IMR-90 (cell line): Measurements from ENCODE around the gene TCF7L2. TPM values are rescaled to one million over a fixed set of nuclear protein-coding genes. Genes with fewer than 3 reads are reported as not detected.

ENCODE experiments used
- ATAC-seq: fragments of 200-7000 bp; cut with Tn5 transposase; 2 replicates; pipeline ENCODE4 v1.9.1; 2020; ENCODE audit warnings: low read depth, mild to moderate bottlenecking, moderate library complexity
- BruUV-seq: library from RNA; stranded (reverse); fragments of 400-500 nt; replicated peaks from 2 replicates; lab custom pipeline; 2021; lab: Mats Ljungman, UMichigan
- CTCF ChIA-PET: fragments of 300-600 bp; formaldehyde crosslinking; extraction: SDS; loops from one replicate; lab custom pipeline; 2021; ENCODE audit warnings: antibody characterized with exemption; lab: Yijun Ruan, JAX
- POLR2A ChIA-PET: fragments of 300-600 bp; sonication (Branson Sonifier 250); formaldehyde crosslinking; loops from one replicate; lab custom pipeline; 2022; ENCODE audit warnings: antibody characterized with exemption; ENCODE audit not compliant: unreplicated experiment; lab: Charles Lee
- DNase-seq: peaks from one replicate; pipeline ENCODE4 v3.0.0; 2013
- H2AFZ ChIP-seq: replicated peaks from 2 replicates; pipeline ENCODE3; 2013; ENCODE audit warnings: low read length, mild to moderate bottlenecking; ENCODE audit not compliant: poor library complexity
- H2AK5ac ChIP-seq: 2 replicates; pipeline ENCODE4 v1.6.1; 2013; ENCODE audit warnings: low read depth, low read length, inconsistent platforms
- H2AK9ac ChIP-seq: replicated peaks from 2 replicates; pipeline ENCODE3; 2013; ENCODE audit warnings: mild to moderate bottlenecking, low read depth, low read length, moderate library complexity; ENCODE audit not compliant: poor library complexity
- H2BK120ac ChIP-seq: 2 replicates; pipeline ENCODE4 v1.6.1; 2013; ENCODE audit warnings: low read depth, low read length, inconsistent platforms
- H2BK15ac ChIP-seq: 3 replicates; pipeline ENCODE4 v1.6.1; 2013; ENCODE audit warnings: low read depth, low read length, inconsistent platforms
- H2BK20ac ChIP-seq: 2 replicates; pipeline ENCODE4 v1.6.1; 2013; ENCODE audit warnings: low read depth, mild to moderate bottlenecking, inconsistent platforms, low read length, moderate library complexity
- H2BK5ac ChIP-seq: 2 replicates; pipeline ENCODE4 v1.6.1; 2013; ENCODE audit warnings: mild to moderate bottlenecking, low read depth, low read length, inconsistent platforms; ENCODE audit not compliant: poor library complexity, severe bottlenecking
- H3K14ac ChIP-seq: replicated peaks from 2 replicates; pipeline ENCODE4 v1.6.1; 2013; ENCODE audit warnings: low read depth, low read length, inconsistent platforms
- H3K18ac ChIP-seq: 2 replicates; pipeline ENCODE4 v1.6.1; 2013; ENCODE audit warnings: low read depth, low read length, control low read depth
- H3K23ac ChIP-seq: 2 replicates; pipeline ENCODE4 v1.6.1; 2013; ENCODE audit warnings: low read depth, low read length, inconsistent platforms
- H3K27ac ChIP-seq: 2 replicates; pipeline ENCODE4 v1.5.1; 2013; ENCODE audit warnings: mild to moderate bottlenecking, control low read depth, low read length; ENCODE audit not compliant: insufficient read depth
- H3K27me3 ChIP-seq: 2 replicates; pipeline ENCODE4 v1.6.1; 2013; ENCODE audit warnings: low read length; ENCODE audit not compliant: control insufficient read depth, insufficient read depth
- H3K36me3 ChIP-seq: 2 replicates; pipeline ENCODE4 v1.6.1; 2013; ENCODE audit warnings: low read length, mixed read lengths; ENCODE audit not compliant: control insufficient read depth, insufficient read depth
- H3K4ac ChIP-seq: 2 replicates; pipeline ENCODE4 v1.6.1; 2013; ENCODE audit warnings: low read depth, low read length, inconsistent platforms
- H3K4me1 ChIP-seq: 2 replicates; pipeline ENCODE4 v1.6.1; 2013; ENCODE audit warnings: low read length, mixed read lengths; ENCODE audit not compliant: control insufficient read depth, insufficient read depth
- H3K4me2 ChIP-seq: 2 replicates; pipeline ENCODE4 v1.6.1; 2013; ENCODE audit warnings: low read depth, mild to moderate bottlenecking, control low read depth, low read length, moderate library complexity
- H3K4me3 ChIP-seq: 2 replicates; pipeline ENCODE4 v1.5.1; 2013; ENCODE audit warnings: low read depth, mild to moderate bottlenecking, control low read depth, low read length, moderate library complexity; ENCODE audit not compliant: insufficient read depth
- H3K56ac ChIP-seq: 2 replicates; pipeline ENCODE4 v1.6.1; 2013; ENCODE audit warnings: low read length, inconsistent platforms; ENCODE audit not compliant: insufficient read depth; ENCODE audit errors: extremely low read depth
- H3K79me1 ChIP-seq, 2 experiments: 2 replicates each; pipeline ENCODE4 v1.6.1; 2013; ENCODE audit warnings: low read length in 2 of 2, inconsistent platforms in 1 of 2, low read depth in 1 of 2
- H3K9ac ChIP-seq: 2 replicates; pipeline ENCODE4 v1.6.1; 2013; ENCODE audit warnings: low read depth, low read length, control low read depth
- H3K9me1 ChIP-seq: 2 replicates; pipeline ENCODE4 v1.6.1; 2013; ENCODE audit warnings: low read length, inconsistent platforms; ENCODE audit not compliant: insufficient read depth
- H3K9me3 ChIP-seq: 2 replicates; pipeline ENCODE4 v1.6.1; 2013; ENCODE audit warnings: low read length; ENCODE audit not compliant: control insufficient read depth, insufficient read depth
- H4K20me1 ChIP-seq: 2 replicates; pipeline ENCODE4 v1.6.1; 2013; ENCODE audit warnings: low read length, inconsistent platforms; ENCODE audit not compliant: insufficient read depth
- H4K5ac ChIP-seq: 2 replicates; pipeline ENCODE4 v1.6.1; 2013; ENCODE audit warnings: mild to moderate bottlenecking, low read depth, low read length, control low read depth
- H4K8ac ChIP-seq, 2 experiments: 2 replicates each; pipeline ENCODE4 v1.6.1; 2013; ENCODE audit warnings: low read depth in 2 of 2, low read length in 2 of 2, control low read depth in 1 of 2, inconsistent platforms in 1 of 2
- H4K91ac ChIP-seq: 2 replicates; pipeline ENCODE4 v1.6.1; 2013; ENCODE audit warnings: low read depth, low read length, inconsistent platforms; ENCODE audit not compliant: insufficient read depth
- CHD1 ChIP-seq: IDR thresholded peaks from 2 replicates; pipeline ENCODE4 v1.6.1; 2012; ENCODE audit warnings: low read depth, low read length, improper control_type of control experiment
- MAFK ChIP-seq: IDR thresholded peaks from 2 replicates; pipeline ENCODE4 v1.6.1; 2012; ENCODE audit warnings: low read depth, low read length, improper control_type of control experiment
- MXI1 ChIP-seq: IDR thresholded peaks from 2 replicates; pipeline ENCODE4 v1.6.1; 2012; ENCODE audit warnings: low read depth, mild to moderate bottlenecking, low read length, moderate library complexity, borderline replicate concordance
- POLR2A ChIP-seq: IDR thresholded peaks from 2 replicates; pipeline ENCODE4 v1.6.1; 2012; ENCODE audit warnings: mild to moderate bottlenecking, low read depth, low read length
- RAD21 ChIP-seq: IDR thresholded peaks from 2 replicates; pipeline ENCODE4 v1.6.1; 2012; ENCODE audit warnings: low read length, improper control_type of control experiment
- RCOR1 ChIP-seq: IDR thresholded peaks from 2 replicates; pipeline ENCODE4 v1.6.1; 2012; ENCODE audit warnings: mild to moderate bottlenecking, low read length, improper control_type of control experiment; ENCODE audit not compliant: insufficient replicate concordance
- WGBS, 2 experiments: methylation state at CpG; one replicate each; pipeline versions ENCODE4 v1.1.5 to v1.1.7; 2013; ENCODE audit warnings: missing lambda C conversion rate in 2 of 2; ENCODE audit not compliant: insufficient read length in 1 of 2; ENCODE audit errors: extremely low coverage in 2 of 2; 5-methylcytosine and 5-hydroxymethylcytosine counted together
- dilution Hi-C: fragments of 300-500 bp; cut with HindIII; formaldehyde crosslinking; loops from one replicate; pipeline ENCODE4 v1.14.3; 2018; ENCODE audit warnings: low sequenced_read_pairs; ENCODE audit not compliant: unreplicated experiment
- in situ Hi-C: fragments of 300-500 bp; cut with MboI; formaldehyde crosslinking; loops from 3 replicates; pipeline ENCODE4 v1.14.3; 2019; ENCODE audit warnings: low sequenced_read_pairs, inconsistent platforms, mixed read lengths
- intact Hi-C: fragments of 100-400 bp; cut with micrococcal nuclease; formaldehyde crosslinking; loops from 2 replicates; pipeline ENCODE4 v1.10.0; 2022
- polyA plus RNA-seq, 3 experiments: library from polyadenylated mRNA; depleted of rRNA; stranded (reverse); fragments of >200 nt; gene quantifications; 2 replicates each; pipeline ENCODE4 v1.2.3, GENCODE V29; 2012; ENCODE audit warnings: low replicate concordance in 1 of 3
- total RNA-seq: library from RNA; depleted of rRNA; stranded (reverse); fragments of >200 nt; gene quantifications from 2 replicates; pipeline ENCODE4 v1.2.3, GENCODE V29; 2012
- TF ChIP-seq, protein P1 (sequence below): conservative IDR thresholded peaks from 2 replicates; pipeline ENCODE4 v1.5.1; 2012; ENCODE audit warnings: mild to moderate bottlenecking, low read depth, low read length, improper control_type of control experiment

The TCF7L2 gene
- total and polyA plus RNA-seq, 2 of the 4 experiments (the other 2 are of a cell fraction): 1.3 to 12.2 TPM

DNA sequence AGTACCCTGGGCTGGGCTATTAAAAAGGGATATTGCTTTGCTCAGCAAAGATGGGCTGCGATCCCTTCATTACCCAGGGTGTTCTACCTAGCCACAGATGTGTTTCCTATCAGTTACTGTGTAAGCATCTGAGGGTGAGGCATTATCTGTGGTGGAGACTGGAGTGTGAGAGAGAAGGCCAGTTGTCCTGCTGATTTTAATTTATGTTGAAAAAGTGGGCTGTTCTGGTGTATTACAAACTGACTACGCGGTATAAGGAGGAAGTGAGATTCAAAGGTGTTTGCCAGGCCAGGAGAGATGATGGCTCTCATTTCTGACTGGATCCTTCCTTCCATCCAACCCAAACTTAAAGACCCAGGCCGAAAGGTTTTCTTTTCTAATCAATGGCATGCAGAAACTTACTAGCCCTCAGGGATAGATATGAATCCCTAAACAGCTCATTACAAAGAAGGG lies 7.6 kb downstream of the TCF7L2 start:
- ChIA-PET CTCF (no interaction called here), POLR2A (no interaction called here)
- DNase-seq (no peak), ATAC-seq (no peak)
- dilution Hi-C loops (no loop called here), intact Hi-C loops (loop anchor here (1.0 to 10.0 kb wide), 2 partner anchors 174 to 347 kb away; no protein-coding TSS in a partner anchor), in situ Hi-C loops (no loop called here)
- peak overlapping the region; percentile 18 to 58; a peak in 3 of 4 replicates for H4K8ac ChIP-seq
- peak overlapping the region; percentile 82 for H3K14ac ChIP-seq
- peak overlapping the region; percentile 86 for H3K18ac ChIP-seq
- H2BK5ac ChIP-seq: peak overlapping the region; percentile 6
- WGBS, 2 experiments: no CpG with 5 or more reads among the region's 4 CpGs
- no peaks in the 10 kb centered on the region for H3K27me3 ChIP-seq
- no peak overlapping the region for H2AFZ ChIP-seq
- H2BK20ac ChIP-seq: peak overlapping the region; percentile 76
- no peak overlapping the region for H3K4me3 ChIP-seq
- no peaks in the 10 kb centered on the region for H3K36me3 ChIP-seq
- peak overlapping the region; percentile 65 for H2AK5ac ChIP-seq
- peaks cover 18% of the 10 kb centered on the region; the same call in 1 of the 2 replicates for H4K20me1 ChIP-seq
- peak overlapping the region; percentile 39 for H3K23ac ChIP-seq
- H2BK15ac ChIP-seq: peak overlapping the region; percentile 92; the same call in 2 of the 3 replicates
- peaks cover 21 to 56% of the 10 kb centered on the region in 2 experiments for H3K79me1 ChIP-seq
- H3K27ac ChIP-seq: peak overlapping the region; percentile 60; the same call in 1 of the 2 replicates
- H3K4me1 ChIP-seq: peaks cover 25% of the 10 kb centered on the region
- H3K56ac ChIP-seq: peak overlapping the region; percentile 45; the same call in 1 of the 2 replicates
- peak overlapping the region; percentile 69 for H3K4me2 ChIP-seq
- peak overlapping the region; percentile 88 for H3K4ac ChIP-seq
- peak overlapping the region; percentile 88 for H2BK120ac ChIP-seq
- H4K91ac ChIP-seq: peak overlapping the region; percentile 54
- H3K9ac ChIP-seq: no peak overlapping the region
- peaks cover 9% of the 10 kb centered on the region for H3K9me1 ChIP-seq
- H4K5ac ChIP-seq: peak overlapping the region; percentile 67
- no peak for TF ChIP-seq RAD21
- TF ChIP-seq CHD1: no peak
- TF ChIP-seq RCOR1: no peak
- peak; percentile 58 for TF ChIP-seq MAFK
- TF ChIP-seq, protein P1, sequence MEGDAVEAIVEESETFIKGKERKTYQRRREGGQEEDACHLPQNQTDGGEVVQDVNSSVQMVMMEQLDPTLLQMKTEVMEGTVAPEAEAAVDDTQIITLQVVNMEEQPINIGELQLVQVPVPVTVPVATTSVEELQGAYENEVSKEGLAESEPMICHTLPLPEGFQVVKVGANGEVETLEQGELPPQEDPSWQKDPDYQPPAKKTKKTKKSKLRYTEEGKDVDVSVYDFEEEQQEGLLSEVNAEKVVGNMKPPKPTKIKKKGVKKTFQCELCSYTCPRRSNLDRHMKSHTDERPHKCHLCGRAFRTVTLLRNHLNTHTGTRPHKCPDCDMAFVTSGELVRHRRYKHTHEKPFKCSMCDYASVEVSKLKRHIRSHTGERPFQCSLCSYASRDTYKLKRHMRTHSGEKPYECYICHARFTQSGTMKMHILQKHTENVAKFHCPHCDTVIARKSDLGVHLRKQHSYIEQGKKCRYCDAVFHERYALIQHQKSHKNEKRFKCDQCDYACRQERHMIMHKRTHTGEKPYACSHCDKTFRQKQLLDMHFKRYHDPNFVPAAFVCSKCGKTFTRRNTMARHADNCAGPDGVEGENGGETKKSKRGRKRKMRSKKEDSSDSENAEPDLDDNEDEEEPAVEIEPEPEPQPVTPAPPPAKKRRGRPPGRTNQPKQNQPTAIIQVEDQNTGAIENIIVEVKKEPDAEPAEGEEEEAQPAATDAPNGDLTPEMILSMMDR: no peak
- no peak for TF ChIP-seq MXI1
- no peak for TF ChIP-seq POLR2A
- H3K9me3 ChIP-seq: no peaks in the 10 kb centered on the region
- no TSS peak for BruUV-seq
- peak overlapping the region; percentile 35 for H2AK9ac ChIP-seq
